Left cardiac atrium (tissue), 4 donors: Measurements from ENCODE around the gene VSTM4. TPM values are rescaled to one million over a fixed set of nuclear protein-coding genes. Genes with fewer than 3 reads are reported as not detected.
A peak's percentile ranks its signal among the peaks of the same experiment; 100 is the strongest.

Experiments
- ATAC-seq, 2 donors: fragments of 200-7000 bp; cut with Tn5 transposase; one replicate each; pipeline ENCODE4 v1.9.1; 2020; ENCODE audit warnings: mild to moderate bottlenecking in 2 of 2, moderate library complexity in 2 of 2
- DNase-seq: peaks from one replicate; pipeline ENCODE4 v3.0.0-alpha.2; 2020
- intact Hi-C, 2 donors: fragments of 100-400 bp; cut with DNase I; formaldehyde crosslinking; loops; one replicate each; pipeline versions ENCODE4 v1.14.1 to v1.15.1; 2022 to 2023
- total RNA-seq, 2 donors: library from RNA; stranded (reverse); fragmentation: NEBNext Ultra II Directional; extraction: Animal tissue kit (Norgen Biotek cat#: 25700); gene quantifications; one replicate each; pipeline ENCODE4 v1.2.1, GENCODE V29; 2021
- donor health status: DM: no; HTN: yes; CAD: no.
- donor health status: DM: no; HTN: yes; CAD: no; lungs with severe emphysema.
- donor health status: DM: yes; HTN: yes; CAD: no.
- donor health status: Dilated cardiomyopathy.

The VSTM4 gene
- total RNA-seq, 2 donors from 2014 or later = 17.2 to 21.0 TPM

DNA sequence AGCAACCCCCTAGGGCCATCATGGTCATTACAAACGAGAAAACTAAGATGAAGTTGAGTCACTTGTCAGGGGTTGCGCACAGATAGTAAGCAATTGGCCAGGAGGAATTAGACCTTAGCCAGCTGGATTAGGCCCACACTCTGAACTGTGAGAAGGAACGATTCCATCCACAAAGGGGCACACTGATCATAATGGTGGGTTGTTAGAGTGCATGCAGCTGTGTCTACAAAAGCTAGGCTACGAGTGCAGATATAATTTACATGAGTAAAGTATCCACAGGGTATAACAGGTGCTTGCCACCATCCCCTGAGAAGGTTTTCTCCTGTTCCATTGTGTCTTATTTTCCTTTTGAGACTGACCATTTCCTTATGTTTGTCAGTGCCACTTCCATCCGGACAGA is 35.1 kb upstream of the VSTM4 start:
- ATAC-seq = peak in 1 of 2 donors; percentile 41

DNA sequence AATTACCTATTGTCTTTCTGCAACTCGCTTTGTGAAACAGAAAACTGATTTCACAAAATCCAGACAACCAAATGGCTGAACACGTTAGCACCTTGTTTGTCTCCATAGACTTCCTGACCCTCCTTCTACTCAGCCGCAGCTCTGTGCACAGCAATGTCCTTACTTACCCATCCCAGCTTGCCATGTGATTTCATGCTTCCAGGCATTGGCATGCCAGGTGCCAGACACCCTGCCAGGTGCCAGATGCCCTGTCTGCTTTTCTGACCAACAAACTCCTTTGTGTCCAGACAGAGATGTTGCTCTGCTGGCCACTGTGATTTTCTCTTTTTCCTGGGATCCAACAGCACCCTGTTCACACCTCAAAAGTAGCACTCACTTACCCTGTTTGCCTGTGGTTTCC is 34.6 kb upstream of the VSTM4 start:
- ATAC-seq (no peak), DNase-seq (no peak)
- intact Hi-C loops = loop anchor here (10.0 kb wide), 2 partner anchors 485 to 595 kb away; no protein-coding TSS in a partner anchor

More for the DNA sequence above, 35.1 kb upstream of the VSTM4 start:
- no peak for DNase-seq
- intact Hi-C loops = loop anchor here (10.0 kb wide), 2 partner anchors 486 to 596 kb away; no protein-coding TSS in a partner anchor

DNA sequence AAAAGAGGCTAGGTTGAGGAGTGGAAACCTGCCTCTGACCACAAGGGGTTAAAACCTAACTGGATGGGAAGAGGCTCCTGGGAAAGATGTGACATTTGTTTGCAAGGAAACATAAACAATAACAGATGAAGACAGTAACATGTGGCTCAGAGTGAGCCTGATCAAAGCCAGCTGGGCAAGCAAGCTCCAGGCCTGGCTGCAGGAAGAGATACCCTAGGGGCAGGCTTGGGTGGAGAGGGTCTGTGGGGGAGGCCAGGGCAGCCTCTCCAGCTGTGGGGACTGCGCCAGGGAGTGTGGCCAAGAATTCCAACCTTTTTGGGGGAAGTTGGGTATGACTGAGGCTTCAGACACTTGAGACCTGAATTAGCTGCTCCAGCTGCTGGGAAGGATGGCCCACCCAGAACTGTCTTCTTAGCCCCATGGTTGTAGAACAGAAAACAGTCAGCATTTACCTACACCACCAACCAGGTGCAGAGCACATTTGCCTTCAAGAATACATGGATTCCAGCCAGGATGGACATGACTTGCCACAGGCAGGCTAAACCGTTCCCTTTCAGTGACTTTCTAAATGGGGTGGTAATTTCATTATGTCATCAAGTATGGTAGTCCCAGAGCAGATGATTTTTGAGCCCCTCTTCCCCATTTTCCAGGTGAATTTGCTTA is 28.9 kb upstream of the VSTM4 start:
- ATAC-seq = no peak

DNA sequence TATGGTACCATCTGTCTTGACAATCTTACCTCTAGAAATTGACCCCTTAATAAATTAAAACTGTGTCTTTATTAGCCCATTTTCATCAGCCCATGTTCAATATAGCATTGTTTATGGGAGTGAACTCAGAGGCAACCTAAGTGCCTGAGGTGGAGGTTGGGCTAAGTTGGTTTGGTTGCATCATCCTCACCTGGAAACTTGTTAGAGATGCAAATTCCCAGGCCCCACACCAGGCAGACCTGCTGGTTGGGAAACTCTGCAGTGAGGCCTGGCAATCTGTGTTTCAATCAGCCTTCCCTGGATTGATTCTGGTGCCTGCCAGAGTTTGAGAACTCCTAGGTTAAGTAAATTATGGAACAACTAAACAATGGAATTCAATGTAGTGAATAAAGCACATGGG is 27.9 kb upstream of the VSTM4 start:
- ATAC-seq (no peak), DNase-seq (no peak)
- intact Hi-C loops = no loop called here

More for the DNA sequence above, 28.9 kb upstream of the VSTM4 start:
- intact Hi-C loops = no loop called here
- no peak for DNase-seq

DNA sequence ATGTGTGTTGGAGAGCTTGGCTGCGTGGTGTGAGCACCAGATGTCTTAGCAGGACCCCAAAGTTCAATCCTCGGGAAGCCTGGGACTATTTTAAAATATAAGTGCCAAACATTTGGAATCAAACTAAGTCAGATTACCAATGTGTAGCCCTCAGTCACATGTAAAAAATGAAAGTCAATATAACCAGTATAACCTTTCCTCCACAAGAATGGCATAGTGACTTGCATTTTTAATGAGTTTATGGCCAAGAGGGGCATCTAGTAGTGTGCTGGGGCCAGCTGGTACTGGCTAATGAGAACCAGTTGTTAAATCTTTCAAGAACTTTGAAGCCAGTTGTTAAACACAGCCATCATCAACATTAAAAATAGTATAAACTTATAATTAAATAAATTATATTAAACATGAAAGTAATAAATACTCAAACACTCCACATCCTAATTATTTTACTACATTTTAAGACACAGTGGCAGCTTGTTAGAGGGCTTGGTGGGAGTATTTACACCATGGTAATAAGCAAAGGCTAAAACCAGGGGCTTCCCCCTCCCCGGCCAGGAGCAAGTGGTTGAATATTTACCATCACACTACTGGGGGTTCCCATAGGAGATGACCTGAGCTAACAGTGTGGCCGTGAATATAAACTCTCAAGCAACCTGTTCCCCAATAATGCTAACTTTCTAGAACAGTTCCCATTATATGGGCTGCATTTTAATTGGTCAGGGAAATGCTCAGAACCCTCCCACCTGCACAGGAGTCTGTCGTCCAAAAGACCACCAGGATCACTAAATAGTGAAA is 26.4 kb upstream of the VSTM4 start:
- no peak for ATAC-seq
- intact Hi-C loops = no loop called here
- DNase-seq = no peak

DNA sequence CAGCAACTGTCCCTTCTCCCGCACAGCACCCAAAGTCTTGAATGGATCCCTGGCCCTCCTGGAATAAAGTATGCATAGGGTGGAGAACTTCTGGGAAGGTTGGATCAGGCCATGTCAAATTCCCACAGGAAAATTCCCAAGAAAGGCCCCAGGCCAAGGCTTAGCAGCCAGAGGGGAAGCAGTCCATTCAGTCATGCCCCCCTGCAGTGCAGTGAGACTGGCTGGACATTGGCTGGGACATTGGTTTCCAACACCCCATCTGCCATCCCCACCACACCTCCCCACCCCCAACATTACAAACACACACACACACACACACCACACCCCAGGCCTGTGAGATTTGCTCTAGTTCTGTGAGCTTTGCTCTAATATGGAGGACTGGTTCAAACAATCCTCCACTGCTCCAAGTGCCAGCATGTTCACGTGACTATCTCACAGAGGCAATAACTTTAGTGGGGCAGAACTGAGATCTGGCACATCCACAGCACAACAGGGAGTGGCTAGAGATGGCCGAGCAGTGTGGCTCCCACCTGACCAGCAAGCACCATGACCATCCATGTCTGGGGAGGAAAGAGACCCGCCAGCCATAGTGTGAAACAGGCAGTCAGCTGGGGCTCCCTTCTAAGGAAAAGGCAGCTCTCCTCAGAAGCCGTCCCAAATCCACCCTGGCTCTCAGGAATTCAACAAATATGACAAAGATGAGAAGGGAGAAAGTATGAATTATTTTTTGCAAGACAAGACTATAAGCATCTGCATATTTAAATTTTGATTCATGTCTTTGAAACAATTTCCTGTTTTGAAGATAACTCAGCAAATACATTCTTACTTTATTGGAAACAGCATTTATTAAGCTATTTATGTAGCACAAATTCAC is 25.2 kb upstream of the VSTM4 start:
- intact Hi-C loops = no loop called here
- ATAC-seq = no peak
- no peak for DNase-seq

DNA sequence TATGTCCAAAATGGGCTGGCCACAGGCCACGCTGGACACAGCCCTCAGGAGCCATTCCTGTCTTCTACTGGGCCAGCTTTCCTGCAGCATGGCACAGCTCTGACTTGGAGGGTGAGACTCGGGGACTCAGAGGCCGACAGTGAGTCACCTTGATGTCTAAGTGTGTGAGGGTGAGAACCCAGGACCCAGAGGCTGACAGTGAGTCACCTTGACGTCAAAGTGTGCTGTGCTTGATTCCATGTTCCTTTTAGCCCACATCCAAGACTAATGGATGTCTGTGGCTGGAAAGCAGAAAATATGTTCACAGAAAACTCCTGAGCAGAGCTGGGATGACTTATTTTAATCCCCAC is 24.5 kb upstream of the VSTM4 start:
- intact Hi-C loops = no loop called here
- ATAC-seq (peak in 1 of 2 donors; percentile 74), DNase-seq (no peak)

DNA sequence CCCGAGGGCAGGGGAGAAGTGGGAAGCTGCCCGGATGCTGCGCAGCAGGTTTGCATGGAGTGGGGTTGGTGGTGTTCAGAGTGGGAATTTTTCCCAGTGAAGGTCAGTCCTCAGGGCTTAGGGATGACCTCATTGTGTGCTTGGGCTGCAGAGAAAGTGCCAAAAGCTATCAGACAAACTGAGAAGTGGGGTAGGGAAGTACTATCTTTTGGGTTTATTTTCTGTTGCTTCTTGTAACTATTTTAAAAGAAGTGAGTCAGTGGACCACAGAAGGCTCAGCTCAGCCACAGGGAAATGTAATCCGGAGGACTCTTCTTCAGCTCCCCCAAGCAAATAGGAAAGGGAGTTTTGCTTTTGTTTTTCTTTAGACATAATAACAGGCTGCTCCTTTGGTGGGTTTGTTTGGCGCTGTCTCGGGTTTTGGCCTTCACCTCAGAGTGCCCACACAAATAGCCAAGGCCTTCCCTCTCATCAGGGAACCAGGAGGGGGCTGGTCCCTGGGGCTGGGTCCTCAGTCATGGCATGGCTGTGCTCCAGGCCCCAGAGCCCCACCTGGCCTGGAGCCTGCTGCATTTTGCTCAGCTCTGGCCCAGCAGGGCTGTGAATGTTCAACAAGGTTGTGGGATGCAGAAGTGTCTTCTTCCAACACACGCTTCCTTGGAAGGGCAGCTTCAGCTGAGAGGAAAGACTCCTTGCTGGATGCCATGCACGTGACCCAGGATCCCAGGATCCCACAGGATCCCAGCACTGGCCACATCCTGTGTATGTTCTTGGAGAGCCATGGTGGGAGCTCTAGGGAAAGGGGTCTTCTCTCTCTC is 23.9 kb upstream of the VSTM4 start:
- intact Hi-C loops = no loop called here
- DNase-seq (no peak), ATAC-seq (peak; percentile 72 to 86)

DNA sequence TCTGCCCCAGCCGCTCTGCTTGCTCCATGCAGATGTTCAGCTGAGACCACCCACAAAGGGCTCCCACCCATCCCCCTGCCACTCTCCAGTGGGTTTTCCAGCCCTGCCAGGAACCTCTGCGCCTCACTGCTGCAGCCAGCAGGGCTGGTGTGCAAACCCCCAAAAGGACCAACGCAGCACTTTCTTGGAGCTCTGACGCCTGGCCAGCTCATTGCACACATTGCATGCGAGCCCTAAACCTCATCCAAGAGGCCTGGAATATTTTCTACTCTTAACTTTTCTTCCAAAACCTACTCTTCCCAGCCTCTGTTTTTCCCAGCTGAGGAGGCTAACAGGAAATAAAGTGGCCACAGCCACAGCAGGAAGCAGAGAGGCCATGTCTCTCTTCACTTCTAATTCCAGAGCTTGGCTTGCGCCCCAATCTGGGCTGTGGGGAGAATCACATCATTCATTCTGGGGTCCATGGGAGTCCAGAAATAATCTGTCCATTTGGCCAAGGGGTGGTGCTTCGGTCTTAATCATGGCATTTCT is 23.1 kb upstream of the VSTM4 start:
- ATAC-seq (peak; percentile 37 to 67), DNase-seq (peak; percentile 30)
- intact Hi-C loops = no loop called here

DNA sequence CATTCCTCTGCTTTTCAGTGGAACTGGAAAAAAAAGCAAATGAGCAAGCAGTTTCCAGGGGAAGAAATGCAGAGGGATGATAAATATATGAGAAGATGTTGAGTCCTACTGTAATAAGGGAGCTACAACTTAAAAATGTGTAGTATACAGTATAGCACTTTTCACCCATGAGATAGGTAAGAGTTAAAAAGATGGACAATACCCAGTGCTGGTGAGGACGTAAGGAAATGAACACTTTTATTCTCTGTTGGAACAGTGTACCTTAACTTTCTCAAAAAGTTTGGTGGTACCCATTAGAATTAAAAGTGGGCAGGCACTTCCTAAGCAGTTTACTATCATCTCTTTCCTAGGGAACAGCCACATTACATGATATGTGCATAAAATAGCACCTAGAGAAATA is 21.2 kb upstream of the VSTM4 start:
- no peak for ATAC-seq
- intact Hi-C loops = no loop called here

DNA sequence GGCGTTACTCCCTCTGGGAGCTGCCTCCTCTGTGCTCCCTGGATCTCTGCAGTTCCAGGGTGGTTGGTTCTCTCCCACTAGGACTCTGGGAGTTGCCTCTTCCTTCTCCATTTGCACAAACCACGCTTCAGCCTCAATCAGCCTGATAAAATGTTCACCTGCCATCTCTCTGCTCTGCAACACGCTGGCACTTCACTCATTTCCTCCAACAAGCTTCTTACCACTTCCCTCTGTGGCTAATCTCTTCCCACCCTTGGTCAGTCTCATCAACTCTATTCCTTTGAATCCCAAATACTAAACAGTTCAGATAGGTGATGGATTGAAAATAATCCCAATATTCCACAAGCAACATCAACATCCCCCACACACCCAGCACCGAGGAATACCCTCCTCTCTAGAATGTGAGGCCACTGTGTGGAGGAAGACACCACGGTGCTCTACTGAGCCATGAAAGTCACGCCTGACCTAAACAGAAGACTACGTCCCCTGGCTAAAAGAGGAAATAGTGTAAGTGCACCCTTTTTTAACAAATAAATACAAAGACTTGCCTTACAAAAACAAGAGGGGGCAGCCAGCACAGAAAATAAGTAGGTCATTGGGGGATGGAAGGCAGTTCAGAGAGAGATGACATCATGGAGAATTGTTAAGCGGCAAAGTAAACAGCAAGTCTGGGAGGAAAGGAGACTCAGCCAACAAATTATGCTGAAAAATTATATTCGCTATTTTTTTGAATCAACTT is 20.4 kb upstream of the VSTM4 start:
- ATAC-seq (peak in 1 of 2 donors; percentile 5), DNase-seq (no peak)
- intact Hi-C loops = no loop called here

More for the DNA sequence above, 21.2 kb upstream of the VSTM4 start:
- DNase-seq = no peak

DNA sequence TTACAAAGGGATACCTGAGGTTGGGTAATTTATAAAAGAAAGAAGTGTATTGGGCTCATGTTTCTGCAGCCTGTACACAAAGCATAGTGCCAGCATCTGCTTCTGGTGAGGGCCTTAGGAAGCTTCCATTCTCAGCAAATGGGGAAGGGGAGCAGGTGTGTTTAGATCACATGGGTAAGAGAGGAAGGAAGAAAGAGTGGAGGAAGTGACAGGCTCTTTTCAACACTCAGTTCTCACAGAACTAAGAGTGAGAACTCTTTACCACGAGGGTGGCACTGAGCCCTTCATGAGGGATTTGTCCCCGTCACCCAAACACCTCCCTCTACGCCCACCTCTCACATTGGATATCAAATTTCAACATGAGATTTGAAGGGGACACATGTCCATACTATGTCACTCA is 19.0 kb upstream of the VSTM4 start:
- DNase-seq = no peak

DNA sequence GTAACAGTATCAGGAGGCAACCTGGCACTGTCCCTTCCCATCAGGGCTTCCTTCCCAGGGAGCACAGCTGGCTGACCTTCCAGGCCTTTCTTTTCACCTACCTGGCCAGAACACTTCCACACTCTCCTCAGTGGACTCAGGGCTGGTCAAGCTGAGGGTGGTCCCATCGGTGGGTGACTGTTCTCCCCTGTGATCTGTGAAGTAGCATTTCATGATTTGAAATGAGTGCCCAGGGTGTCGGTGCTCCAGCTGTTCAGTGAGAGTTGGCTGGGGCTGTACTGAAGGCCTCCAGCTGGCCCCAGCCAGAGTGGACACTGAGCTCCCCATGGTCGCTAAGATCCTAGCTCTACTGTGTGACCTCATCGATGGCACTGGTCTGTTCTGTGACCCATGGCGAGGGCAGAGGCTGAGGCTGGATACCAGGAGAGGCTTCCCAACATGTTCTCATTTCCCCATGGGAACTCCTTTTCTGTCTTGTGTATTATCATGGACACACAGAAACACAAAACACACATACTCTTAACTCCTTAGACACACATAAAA is 18.5 kb upstream of the VSTM4 start, which contains the start of gene FAM170B:
TSS of gene FAM170B (minus strand) at position 316 of the 543 bp plus-strand sequence. CDS start at position 213, 103 bp downstream.
- ATAC-seq = peak in 1 of 2 donors; percentile 28
- intact Hi-C loops = no loop called here
- DNase-seq = no peak

More for the DNA sequence above, 19.0 kb upstream of the VSTM4 start:
- intact Hi-C loops = no loop called here
- ATAC-seq = no peak

DNA sequence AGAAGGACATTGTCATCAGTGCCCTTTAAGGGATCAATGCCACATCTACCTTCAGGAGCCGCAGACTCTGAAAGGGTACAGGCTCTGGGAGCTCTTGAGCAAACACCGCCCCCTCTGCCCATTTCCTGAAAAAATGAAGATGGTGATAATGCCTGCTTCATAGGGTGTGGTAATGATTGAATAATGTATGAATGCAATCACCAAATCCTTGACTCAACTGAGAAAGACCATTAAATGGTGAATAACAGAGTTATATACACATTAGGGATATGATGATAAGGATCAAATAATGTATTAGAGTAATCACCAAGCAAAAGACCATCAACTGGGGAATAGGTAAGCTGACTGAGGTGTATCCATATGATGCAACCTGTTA is 17.0 kb upstream of the VSTM4 start:
- ATAC-seq = no peak
- intact Hi-C loops = no loop called here

DNA sequence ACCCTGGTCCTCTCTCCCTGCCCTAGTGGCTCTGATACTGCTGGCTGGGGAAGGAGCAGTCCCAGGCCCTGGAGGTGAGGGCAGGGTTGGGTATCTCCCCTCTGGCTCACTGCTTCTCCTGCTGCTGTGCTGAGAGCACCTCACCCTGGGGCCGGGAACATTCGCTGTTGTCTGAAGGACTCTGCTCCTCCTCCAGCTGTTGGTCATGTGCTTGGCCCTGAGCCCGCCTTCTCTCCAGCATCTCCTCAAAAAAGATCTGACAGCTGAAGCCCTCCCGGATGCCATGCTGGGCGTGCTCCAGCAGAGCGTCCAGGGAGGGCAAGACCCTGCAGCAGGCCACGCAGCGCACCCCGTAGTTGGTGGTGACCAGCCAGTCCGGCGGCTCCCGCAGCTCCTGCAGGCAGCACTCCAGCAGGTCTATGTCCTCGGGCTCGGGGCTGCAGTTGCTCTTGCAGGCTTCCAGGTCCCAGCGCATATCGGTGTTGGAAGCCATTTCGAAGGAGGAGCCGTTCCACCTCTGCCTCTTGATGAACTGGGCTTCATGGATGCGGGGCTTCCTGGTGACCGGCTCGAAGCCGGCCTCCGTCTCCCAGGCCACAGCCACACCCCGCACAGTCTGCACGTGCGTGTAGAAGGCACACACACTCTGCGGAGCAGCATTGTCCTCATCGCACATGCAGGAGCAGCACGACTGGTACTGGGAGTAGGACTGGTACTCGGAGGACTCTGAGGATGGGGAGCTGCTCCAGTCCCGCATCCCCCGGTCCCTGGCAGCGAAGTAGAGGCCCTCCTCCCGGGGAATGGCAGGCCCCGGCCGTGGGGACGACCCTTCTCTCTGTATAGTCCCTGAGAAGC is 16.4 kb upstream of the VSTM4 start:
- intact Hi-C loops = no loop called here
- peak; percentile 45 for DNase-seq

More for the DNA sequence above, 17.0 kb upstream of the VSTM4 start:
- DNase-seq = no peak

DNA sequence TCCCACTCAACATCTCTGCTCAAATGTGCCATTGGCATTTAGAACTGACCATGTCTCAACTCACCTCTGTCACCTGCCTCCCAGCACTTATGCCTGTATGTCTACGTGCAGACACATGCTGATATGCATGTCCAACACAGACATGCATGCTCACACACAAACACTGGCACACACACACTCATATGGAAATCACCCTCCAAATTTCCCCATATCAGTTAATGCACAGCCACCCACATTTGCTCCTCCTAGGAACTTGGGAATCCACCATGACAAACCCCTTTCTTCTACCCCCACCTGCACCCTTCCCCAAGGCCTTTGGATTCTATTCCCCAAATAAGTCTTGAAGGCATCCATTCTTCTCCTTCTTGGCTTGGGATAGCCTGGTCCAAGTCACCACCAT is 14.1 kb upstream of the VSTM4 start:
- intact Hi-C loops = no loop called here
- DNase-seq (no peak), ATAC-seq (no peak)

More for the DNA sequence above, 16.4 kb upstream of the VSTM4 start:
- peak; percentile 48 to 61 for ATAC-seq

DNA sequence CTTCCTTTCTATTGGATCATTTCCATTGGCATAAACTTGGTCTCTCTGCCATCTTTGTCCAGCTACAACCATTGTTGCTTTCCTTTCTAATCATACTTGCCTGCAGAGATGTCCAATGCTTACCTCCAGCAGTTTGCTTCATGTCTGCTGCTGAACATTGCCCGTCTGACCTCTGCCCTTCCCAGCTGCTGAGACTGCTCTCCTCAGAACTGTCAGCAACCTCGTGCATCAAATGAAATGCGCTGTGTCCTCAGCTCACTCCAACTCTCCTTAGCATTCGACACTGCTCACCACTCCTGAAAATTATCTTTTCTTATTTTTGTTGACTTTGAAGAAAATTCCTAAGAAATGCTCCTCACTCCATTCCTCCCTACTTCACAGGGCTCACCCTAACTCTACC is 13.5 kb upstream of the VSTM4 start:
- ATAC-seq = no peak
- intact Hi-C loops = no loop called here
- no peak for DNase-seq
